ENCODE measurements around the gene MCOLN2.

- TF ChIP-seq, protein P1, sequence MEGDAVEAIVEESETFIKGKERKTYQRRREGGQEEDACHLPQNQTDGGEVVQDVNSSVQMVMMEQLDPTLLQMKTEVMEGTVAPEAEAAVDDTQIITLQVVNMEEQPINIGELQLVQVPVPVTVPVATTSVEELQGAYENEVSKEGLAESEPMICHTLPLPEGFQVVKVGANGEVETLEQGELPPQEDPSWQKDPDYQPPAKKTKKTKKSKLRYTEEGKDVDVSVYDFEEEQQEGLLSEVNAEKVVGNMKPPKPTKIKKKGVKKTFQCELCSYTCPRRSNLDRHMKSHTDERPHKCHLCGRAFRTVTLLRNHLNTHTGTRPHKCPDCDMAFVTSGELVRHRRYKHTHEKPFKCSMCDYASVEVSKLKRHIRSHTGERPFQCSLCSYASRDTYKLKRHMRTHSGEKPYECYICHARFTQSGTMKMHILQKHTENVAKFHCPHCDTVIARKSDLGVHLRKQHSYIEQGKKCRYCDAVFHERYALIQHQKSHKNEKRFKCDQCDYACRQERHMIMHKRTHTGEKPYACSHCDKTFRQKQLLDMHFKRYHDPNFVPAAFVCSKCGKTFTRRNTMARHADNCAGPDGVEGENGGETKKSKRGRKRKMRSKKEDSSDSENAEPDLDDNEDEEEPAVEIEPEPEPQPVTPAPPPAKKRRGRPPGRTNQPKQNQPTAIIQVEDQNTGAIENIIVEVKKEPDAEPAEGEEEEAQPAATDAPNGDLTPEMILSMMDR (conservative IDR thresholded peaks at IDR 0.05 in 1 of 2, IDR thresholded peaks at IDR 0.05 in 1 of 2; ENCODE audit: extremely low read depth in 1 of 2, insufficient read depth in 1 of 2, low read depth in 1 of 2, low read length in 2 of 2), result no peak
- no peak for TF ChIP-seq EZH2 (IDR thresholded peaks at IDR 0.05; ENCODE audit: borderline replicate concordance, low read length)
Measured at GRCh38 chr1:85025940-85026339, 29.0 kb upstream of the MCOLN2 start.
